NCI-H524 treated with DMSO at 0.1 percent for 48 hours (cell line): ENCODE measurements around the gene CNTNAP2.

Experiments used
- DNase-seq: peaks from one replicate; lab custom pipeline; 2025; lab: John Stamatoyannopoulos, UW

The CNTNAP2 gene

GRCh38 chr7:146773506-146773905, 656.9 kb downstream of the CNTNAP2 start:
- no peak for DNase-seq

- DNase-seq = no peak
These were observed 664.9 kb downstream of the CNTNAP2 start for GRCh38 chr7:146781352-146782116.

- DNase-seq = no peak
These were observed 670.7 kb downstream of the CNTNAP2 start for GRCh38 chr7:146787266-146787665.

- DNase-seq = no peak
These were observed 671.4 kb downstream of the CNTNAP2 start for GRCh38 chr7:146788008-146788407.

GRCh38 chr7:146791344-146792285, 675.0 kb downstream of the CNTNAP2 start:
- no peak for DNase-seq

- DNase-seq = no peak
These were observed 688.0 kb downstream of the CNTNAP2 start for GRCh38 chr7:146804620-146805019.

GRCh38 chr7:146805082-146805481, 688.5 kb downstream of the CNTNAP2 start:
- no peak for DNase-seq

GRCh38 chr7:146826329-146826728, 709.7 kb downstream of the CNTNAP2 start:
- no peak for DNase-seq

GRCh38 chr7:146830686-146831085, 714.1 kb downstream of the CNTNAP2 start:
- DNase-seq = no peak

GRCh38 chr7:146831875-146832274, 715.3 kb downstream of the CNTNAP2 start:
- DNase-seq = no peak

- no peak for DNase-seq
These were observed 727.8 kb downstream of the CNTNAP2 start for GRCh38 chr7:146844405-146844804.

- no peak for DNase-seq
These were observed 742.1 kb downstream of the CNTNAP2 start for GRCh38 chr7:146858690-146859089.

- no peak for DNase-seq
These were observed 745.1 kb downstream of the CNTNAP2 start for GRCh38 chr7:146861701-146862100.

- DNase-seq = no peak
These were observed 745.8 kb downstream of the CNTNAP2 start for GRCh38 chr7:146862415-146862814.

GRCh38 chr7:146864644-146865043, 748.0 kb downstream of the CNTNAP2 start:
- no peak for DNase-seq

- DNase-seq = no peak
These were observed 749.1 kb downstream of the CNTNAP2 start for GRCh38 chr7:146865696-146866095.

- no peak for DNase-seq
These were observed 758.1 kb downstream of the CNTNAP2 start for GRCh38 chr7:146874722-146875121.

GRCh38 chr7:146875237-146875785, 758.7 kb downstream of the CNTNAP2 start:
- no peak for DNase-seq

- DNase-seq = no peak
These were observed 759.4 kb downstream of the CNTNAP2 start for GRCh38 chr7:146875981-146876380.

- no peak for DNase-seq
These were observed 759.8 kb downstream of the CNTNAP2 start for GRCh38 chr7:146876411-146876810.

- DNase-seq = no peak
These were observed 762.3 kb downstream of the CNTNAP2 start for GRCh38 chr7:146878901-146879300.

GRCh38 chr7:146885231-146885630, 768.6 kb downstream of the CNTNAP2 start:
- no peak for DNase-seq
